HFF-Myc (cell line): Measurements from ENCODE around the gene TKTL1.

Experiments
- DNase-seq: peaks from one replicate; pipeline ENCODE4 v3.0.0-alpha.2; 2011; ENCODE audit warnings: low read depth; ENCODE audit errors: extremely low read depth
- H3K4me3 ChIP-seq: replicated peaks from 2 replicates; pipeline ENCODE4 v1.5.1; 2011; ENCODE audit warnings: low read depth, mild to moderate bottlenecking, control low read depth, low read length
- CTCF ChIP-seq: IDR thresholded peaks from 2 replicates; pipeline ENCODE4 v1.5.1; 2012; ENCODE audit warnings: mild to moderate bottlenecking, low read depth, low read length, control low read depth; ENCODE audit errors: missing control alignments

Gene TKTL1

DNA sequence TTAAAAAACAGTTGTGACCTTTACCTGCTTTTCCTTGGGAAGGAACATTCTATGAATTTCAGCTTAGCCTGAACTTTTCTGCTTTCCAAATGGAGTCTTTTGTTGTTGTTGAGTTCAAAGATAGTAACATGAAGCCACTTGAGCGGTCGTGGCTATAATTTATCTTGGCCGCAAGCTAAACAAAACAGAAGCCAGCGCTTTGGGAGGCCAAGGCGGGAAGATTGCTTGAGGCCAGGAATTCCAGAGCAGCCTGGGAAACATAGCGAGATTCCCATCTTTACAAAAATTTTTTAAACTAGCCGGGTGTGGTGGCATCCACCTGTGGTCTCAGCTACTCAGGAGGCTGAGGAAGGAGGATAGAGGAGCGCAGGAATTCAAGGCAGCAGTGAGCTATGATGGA, 29.9 kb downstream of the TKTL1 start:
- no peak overlapping the region for H3K4me3 ChIP-seq
- DNase-seq: no peak
- TF ChIP-seq CTCF: no peak

DNA sequence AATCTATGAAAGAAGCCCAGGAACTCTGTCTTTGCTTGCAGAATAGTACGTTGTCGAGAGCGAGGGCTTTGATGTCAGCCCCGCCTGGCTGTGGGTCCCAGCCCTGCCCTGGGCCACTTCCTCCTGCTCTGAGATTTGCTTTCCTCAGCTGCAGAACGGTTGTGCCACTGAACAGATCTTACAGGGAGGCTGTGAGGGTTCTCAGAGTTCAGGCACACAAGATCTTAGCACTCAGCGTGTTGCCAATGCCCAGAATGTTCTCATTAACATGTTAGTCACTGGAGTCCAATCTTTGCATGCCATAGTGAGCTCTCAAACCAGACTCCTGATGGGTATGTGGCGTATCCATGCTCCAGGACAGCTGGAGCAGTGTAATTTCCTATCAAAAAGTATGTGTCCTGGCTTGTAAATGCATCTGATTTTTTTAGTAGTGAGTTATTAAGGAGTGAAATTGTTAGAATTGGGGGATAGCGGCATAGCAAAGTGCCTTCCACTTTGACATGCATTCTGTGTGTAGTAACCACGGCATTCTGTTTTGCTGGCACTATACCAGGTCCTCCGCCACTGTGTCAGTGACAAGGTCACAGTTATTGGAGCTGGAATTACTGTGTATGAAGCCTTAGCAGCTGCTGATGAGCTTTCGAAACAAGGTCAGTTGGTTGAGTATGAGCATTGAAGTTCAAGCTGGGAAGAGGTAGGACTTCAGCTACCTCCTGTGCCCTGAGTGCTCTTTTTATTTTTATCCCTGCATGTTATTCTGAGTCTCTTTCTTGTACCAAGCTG, 31.6 kb downstream of the TKTL1 start:
- TF ChIP-seq CTCF: no peak
- no peak for DNase-seq
- no peak overlapping the region for H3K4me3 ChIP-seq

GRCh38 chrX:154328646-154329045, 33.1 kb downstream of the TKTL1 start:
- DNase-seq: no peak
- no peak overlapping the region for H3K4me3 ChIP-seq
- no peak for TF ChIP-seq CTCF

DNA sequence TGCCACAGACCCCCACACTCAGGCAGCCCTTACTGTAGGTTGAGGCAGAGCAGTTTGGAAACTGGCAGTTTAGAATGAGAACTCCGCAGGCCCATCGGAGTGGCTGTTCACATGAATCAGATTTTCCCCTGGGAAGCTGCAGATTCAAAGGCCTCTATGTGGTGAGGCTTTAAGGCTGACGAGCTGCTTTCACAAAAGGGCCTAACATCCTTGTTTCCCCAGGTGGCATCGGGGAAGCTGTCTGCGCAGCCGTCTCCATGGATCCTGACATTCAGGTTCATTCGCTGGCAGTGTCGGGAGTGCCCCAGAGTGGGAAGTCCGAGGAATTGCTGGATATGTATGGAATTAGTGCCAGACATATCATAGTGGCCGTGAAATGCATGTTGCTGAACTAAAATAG, 33.7 kb downstream of the TKTL1 start:
- no peak overlapping the region for H3K4me3 ChIP-seq
- no peak for TF ChIP-seq CTCF
- DNase-seq: no peak

GRCh38 chrX:154332561-154332960, 37.0 kb downstream of the TKTL1 start:
- no peak for TF ChIP-seq CTCF
- no peak for DNase-seq
- no peak overlapping the region for H3K4me3 ChIP-seq

DNA sequence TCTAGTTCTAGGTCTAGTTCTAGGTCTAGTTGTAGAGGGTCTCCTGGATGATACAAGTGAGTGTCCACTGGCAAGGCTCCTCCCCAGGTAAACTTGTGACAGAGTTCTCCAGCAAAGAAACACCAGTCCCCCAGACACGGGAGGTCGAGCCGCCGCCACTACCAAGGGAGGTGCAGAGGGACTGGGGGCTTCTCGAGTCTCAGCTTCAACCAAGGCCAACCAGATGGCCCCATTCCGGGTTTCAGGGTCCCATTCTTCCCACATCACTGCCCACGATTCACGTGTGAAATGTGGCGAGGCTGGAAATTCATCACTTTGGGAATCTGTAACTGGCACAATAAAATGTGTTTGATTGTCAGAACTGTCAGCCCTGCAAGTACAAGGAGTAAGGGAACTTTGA, 37.5 kb downstream of the TKTL1 start:
- no peak for TF ChIP-seq CTCF
- H3K4me3 ChIP-seq: no peak overlapping the region
- DNase-seq: no peak

GRCh38 chrX:154333837-154334271, 38.3 kb downstream of the TKTL1 start:
- no peak for TF ChIP-seq CTCF
- DNase-seq: no peak

More at GRCh38 chrX:154333837-154334271, 38.3 kb downstream of the TKTL1 start:
- H3K4me3 ChIP-seq: no peak overlapping the region
